ENCODE data around the gene PRDM16. TPM values are rescaled to one million over a fixed set of nuclear protein-coding genes. Genes with fewer than 3 reads are reported as not detected.

The PRDM16 gene
- total and polyA plus RNA-seq, 2 of the 8 experiments (the other 6 are each of a cell fraction or from before 2014, with no cell fraction given) = 0.39 to 0.43 TPM

DNA sequence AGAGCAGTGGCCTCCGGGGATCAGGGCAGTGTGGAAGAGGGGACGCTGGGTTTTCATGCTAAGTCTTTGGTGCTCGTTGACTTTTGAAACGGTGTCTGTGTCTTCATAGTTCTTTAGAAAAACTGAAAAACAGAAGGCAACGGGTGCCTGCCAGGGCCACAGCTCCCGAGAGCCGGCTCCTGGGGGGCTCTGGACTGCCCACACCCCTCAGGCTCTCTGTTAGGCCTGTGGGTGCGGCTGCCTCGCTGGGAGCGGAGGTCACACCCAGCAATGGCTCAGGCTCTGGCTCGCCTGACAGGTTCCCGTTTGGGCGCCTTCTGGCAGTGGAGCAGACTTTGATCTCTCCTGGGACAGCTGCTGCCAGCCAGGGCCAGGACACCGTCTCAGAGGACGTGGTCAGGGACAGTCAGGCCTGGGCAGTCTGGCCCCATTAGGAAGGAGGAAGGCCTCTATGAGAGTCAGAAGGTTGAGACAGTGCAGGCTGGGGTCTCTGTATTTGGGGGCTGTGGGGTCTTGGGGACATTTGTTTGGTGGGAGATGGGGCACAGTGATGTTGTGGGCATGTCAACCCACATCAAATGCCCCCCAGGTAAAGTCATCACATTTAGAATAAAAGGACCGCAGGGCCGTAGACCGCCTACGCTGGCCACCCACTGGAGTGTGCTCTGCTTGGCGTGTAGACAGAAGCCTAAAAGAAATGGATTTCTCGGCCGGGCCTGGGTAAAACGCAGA lies 391.1 kb downstream of the PRDM16 start (continued):
- TF ChIP-seq, protein P1, sequence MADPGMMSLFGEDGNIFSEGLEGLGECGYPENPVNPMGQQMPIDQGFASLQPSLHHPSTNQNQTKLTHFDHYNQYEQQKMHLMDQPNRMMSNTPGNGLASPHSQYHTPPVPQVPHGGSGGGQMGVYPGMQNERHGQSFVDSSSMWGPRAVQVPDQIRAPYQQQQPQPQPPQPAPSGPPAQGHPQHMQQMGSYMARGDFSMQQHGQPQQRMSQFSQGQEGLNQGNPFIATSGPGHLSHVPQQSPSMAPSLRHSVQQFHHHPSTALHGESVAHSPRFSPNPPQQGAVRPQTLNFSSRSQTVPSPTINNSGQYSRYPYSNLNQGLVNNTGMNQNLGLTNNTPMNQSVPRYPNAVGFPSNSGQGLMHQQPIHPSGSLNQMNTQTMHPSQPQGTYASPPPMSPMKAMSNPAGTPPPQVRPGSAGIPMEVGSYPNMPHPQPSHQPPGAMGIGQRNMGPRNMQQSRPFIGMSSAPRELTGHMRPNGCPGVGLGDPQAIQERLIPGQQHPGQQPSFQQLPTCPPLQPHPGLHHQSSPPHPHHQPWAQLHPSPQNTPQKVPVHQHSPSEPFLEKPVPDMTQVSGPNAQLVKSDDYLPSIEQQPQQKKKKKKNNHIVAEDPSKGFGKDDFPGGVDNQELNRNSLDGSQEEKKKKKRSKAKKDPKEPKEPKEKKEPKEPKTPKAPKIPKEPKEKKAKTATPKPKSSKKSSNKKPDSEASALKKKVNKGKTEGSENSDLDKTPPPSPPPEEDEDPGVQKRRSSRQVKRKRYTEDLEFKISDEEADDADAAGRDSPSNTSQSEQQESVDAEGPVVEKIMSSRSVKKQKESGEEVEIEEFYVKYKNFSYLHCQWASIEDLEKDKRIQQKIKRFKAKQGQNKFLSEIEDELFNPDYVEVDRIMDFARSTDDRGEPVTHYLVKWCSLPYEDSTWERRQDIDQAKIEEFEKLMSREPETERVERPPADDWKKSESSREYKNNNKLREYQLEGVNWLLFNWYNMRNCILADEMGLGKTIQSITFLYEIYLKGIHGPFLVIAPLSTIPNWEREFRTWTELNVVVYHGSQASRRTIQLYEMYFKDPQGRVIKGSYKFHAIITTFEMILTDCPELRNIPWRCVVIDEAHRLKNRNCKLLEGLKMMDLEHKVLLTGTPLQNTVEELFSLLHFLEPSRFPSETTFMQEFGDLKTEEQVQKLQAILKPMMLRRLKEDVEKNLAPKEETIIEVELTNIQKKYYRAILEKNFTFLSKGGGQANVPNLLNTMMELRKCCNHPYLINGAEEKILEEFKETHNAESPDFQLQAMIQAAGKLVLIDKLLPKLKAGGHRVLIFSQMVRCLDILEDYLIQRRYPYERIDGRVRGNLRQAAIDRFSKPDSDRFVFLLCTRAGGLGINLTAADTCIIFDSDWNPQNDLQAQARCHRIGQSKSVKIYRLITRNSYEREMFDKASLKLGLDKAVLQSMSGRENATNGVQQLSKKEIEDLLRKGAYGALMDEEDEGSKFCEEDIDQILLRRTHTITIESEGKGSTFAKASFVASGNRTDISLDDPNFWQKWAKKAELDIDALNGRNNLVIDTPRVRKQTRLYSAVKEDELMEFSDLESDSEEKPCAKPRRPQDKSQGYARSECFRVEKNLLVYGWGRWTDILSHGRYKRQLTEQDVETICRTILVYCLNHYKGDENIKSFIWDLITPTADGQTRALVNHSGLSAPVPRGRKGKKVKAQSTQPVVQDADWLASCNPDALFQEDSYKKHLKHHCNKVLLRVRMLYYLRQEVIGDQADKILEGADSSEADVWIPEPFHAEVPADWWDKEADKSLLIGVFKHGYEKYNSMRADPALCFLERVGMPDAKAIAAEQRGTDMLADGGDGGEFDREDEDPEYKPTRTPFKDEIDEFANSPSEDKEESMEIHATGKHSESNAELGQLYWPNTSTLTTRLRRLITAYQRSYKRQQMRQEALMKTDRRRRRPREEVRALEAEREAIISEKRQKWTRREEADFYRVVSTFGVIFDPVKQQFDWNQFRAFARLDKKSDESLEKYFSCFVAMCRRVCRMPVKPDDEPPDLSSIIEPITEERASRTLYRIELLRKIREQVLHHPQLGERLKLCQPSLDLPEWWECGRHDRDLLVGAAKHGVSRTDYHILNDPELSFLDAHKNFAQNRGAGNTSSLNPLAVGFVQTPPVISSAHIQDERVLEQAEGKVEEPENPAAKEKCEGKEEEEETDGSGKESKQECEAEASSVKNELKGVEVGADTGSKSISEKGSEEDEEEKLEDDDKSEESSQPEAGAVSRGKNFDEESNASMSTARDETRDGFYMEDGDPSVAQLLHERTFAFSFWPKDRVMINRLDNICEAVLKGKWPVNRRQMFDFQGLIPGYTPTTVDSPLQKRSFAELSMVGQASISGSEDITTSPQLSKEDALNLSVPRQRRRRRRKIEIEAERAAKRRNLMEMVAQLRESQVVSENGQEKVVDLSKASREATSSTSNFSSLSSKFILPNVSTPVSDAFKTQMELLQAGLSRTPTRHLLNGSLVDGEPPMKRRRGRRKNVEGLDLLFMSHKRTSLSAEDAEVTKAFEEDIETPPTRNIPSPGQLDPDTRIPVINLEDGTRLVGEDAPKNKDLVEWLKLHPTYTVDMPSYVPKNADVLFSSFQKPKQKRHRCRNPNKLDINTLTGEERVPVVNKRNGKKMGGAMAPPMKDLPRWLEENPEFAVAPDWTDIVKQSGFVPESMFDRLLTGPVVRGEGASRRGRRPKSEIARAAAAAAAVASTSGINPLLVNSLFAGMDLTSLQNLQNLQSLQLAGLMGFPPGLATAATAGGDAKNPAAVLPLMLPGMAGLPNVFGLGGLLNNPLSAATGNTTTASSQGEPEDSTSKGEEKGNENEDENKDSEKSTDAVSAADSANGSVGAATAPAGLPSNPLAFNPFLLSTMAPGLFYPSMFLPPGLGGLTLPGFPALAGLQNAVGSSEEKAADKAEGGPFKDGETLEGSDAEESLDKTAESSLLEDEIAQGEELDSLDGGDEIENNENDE (IDR thresholded peaks at IDR 0.05; ENCODE audit: insufficient replicate concordance, low read length) = no peak

Data from H1 (cell line).